ENCODE measurements around the gene CAMK2B.
"Not testable (repeated sequence)": the region's sequence is repeated elsewhere in the genome, so short reads cannot be mapped to it uniquely, and the experiment has no call there.

CAMK2B gene

DNA sequence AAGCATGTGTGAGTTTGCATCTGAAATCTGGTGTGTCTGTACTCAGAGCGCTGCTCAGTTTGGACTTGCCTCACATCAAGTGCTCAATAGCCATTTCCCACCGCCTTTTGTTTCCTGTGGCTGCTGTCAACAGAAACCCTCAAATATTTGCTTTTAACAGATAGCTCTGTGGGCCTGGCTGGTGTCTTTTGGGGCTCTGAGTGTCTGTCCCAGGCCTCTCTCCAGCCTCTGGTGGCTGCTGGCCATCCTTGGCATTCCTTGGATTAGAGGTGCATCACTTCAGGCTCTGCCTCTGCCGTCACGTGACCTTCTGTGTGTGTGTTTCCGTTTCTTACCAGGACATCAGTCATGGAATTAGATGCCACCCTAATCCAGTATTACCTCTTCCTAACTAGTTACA is 115.3 kb downstream of the CAMK2B start:
- peaks cover 5% of the 10 kb centered on the region for H3K4me1 Mint-ChIP-seq
- H3K27ac Mint-ChIP-seq: no peak overlapping the region
- H3K9me3 Mint-ChIP-seq: no peaks in the 10 kb centered on the region
- H3K4me3 Mint-ChIP-seq: no peak overlapping the region
- H3K36me3 Mint-ChIP-seq: peaks cover 13% of the 10 kb centered on the region
- H3K27me3 Mint-ChIP-seq: no peaks in the 10 kb centered on the region

DNA sequence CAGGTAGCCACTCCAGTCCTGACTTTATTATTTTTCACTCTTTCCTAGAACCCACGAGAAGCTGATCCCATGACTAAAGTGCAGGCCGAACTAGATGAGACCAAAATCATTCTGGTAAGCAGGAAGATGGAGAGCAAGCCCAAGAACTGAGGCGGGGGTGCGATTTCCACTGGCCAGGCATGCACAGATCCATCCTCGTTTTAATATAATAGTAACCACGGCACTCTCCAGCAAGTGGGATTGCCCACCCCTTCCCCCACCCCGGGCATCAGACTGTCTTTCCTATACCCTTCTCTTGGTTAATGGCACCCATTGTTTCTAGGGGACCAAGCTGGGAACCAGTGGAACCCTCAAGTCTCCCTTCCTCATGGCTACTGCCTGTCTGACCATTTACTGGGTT is 117.3 kb downstream of the CAMK2B start:
- H3K9me3 Mint-ChIP-seq: no peaks in the 10 kb centered on the region
- no peak overlapping the region for H3K27ac Mint-ChIP-seq
- peaks cover 12% of the 10 kb centered on the region for H3K36me3 Mint-ChIP-seq
- no peak overlapping the region for H3K4me3 Mint-ChIP-seq
- H3K27me3 Mint-ChIP-seq: no peaks in the 10 kb centered on the region
- H3K4me1 Mint-ChIP-seq: peaks cover 20% of the 10 kb centered on the region

DNA sequence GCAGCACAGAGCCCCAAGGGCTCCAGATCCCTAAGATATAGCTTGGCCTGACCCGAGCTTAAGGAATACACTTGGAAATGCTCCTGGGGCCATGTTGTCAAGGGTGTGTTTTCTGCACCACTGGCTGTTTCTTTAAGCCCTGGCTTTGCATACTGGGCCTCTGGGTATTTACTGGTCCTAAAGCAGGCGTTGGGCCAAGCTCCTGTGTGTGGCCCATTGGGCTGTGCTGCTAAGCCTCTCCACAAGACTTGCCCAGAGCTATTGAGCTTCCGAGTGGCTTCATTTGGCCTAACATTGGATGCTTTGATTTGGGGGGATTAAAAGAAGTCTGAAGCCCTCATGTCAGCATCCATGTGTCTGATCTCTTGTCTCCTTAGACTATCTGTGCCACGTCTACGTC is 119.4 kb downstream of the CAMK2B start:
- Mint-ChIP-seq H3K4me3 (no peak overlapping the region), H3K4me1 (peaks cover 36% of the 10 kb centered on the region), H3K27me3 (no peaks in the 10 kb centered on the region), H3K36me3 (peaks cover 11% of the 10 kb centered on the region), H3K27ac (no peak overlapping the region), H3K9me3 (no peaks in the 10 kb centered on the region)

DNA sequence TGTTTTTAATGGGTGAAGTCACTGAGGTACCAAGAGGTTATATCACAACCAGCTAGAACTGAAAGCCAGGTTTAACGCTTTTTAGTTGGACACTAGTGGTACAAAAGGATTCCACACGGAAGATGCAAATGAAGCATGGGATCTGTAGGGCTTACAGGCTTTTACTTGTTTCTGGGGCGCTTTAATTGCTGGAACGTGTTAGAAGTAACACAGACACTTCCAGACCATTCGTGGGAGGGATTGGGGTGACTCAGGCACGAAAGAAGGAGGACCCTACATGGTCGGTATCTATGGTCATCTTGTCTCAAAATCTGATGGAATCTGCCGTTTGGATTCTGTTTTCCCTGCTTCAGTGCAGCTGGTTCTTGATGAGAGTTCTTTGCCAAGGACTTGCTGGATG is 123.6 kb downstream of the CAMK2B start:
- peak overlapping the region; percentile 87 for H3K4me3 Mint-ChIP-seq
- peaks cover 36% of the 10 kb centered on the region for H3K4me1 Mint-ChIP-seq
- H3K27ac Mint-ChIP-seq: no peak overlapping the region
- peaks cover 2% of the 10 kb centered on the region for H3K27me3 Mint-ChIP-seq
- H3K36me3 Mint-ChIP-seq: peaks cover 6% of the 10 kb centered on the region
- H3K9me3 Mint-ChIP-seq: no peaks in the 10 kb centered on the region

DNA sequence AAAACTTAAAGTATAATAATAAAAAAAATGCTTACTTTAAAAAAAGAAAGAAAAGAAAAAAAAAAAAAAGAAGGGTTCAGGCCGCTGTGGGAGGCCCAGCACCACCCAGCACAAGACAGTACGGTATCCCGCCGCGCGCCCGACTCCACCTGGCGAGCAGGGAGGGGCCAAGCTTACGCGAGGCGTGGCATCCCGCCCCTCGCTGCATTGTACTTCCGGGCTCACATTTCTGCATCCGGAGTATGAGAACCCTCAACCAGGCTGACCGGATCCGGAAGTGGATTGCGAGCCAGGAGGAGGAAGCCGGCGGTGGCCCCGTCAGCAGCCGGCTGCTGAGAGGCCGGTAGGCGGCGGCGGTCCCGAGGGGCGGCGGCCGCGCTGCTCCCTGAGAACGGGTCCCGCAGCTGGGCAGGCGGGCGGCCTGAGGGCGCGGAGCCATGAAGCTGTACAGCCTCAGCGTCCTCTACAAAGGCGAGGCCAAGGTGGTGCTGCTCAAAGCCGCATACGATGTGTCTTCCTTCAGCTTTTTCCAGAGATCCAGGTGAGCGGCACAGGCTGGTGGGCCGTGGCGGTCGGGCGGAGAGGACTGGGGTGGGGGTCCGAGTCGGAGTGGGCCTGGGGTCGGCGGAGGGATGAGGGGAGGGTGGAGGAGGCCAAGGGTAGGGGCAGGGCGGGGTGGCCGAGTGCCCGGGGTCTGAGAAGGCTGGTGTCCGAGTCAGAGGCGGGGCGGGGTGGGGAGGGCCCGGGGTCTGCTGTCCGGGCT is 124.5 kb downstream of the CAMK2B start, which contains the start of gene YKT6:
YKT6 (plus strand) TSS at position 280 of the 763 bp plus-strand sequence; CDS start at position 438, 158 bp downstream.
- peak within 1 kb of the TSS; percentile 4 for H3K27ac Mint-ChIP-seq
- H3K36me3 Mint-ChIP-seq: peaks cover 6% of the 10 kb centered on the region
- peak within 1 kb of the TSS; percentile 87 for H3K4me3 Mint-ChIP-seq
- H3K27me3 Mint-ChIP-seq: peaks cover 2% of the 10 kb centered on the region
- peaks cover 36% of the 10 kb centered on the region for H3K4me1 Mint-ChIP-seq
- no peaks in the 10 kb centered on the region for H3K9me3 Mint-ChIP-seq

DNA sequence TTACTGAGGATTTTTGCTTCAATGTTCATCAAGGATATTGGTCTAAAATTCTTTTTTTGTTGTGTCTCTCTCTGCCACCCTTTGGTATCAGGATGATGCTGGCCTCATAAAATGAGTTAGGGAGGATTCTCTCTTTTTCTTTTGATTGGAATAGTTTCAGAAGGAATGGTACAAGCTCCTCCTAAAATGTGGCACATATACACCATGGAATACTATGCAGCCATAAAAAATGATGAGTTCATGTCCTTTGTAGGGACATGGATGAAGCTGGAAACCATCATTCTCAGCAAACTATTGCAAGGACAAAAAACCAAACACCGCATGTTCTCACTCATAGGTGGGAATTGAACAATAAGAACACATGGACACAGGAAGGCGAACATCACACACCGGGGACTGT is 125.2 kb downstream of the CAMK2B start:
- H3K27ac Mint-ChIP-seq: peak overlapping the region; percentile 4

DNA sequence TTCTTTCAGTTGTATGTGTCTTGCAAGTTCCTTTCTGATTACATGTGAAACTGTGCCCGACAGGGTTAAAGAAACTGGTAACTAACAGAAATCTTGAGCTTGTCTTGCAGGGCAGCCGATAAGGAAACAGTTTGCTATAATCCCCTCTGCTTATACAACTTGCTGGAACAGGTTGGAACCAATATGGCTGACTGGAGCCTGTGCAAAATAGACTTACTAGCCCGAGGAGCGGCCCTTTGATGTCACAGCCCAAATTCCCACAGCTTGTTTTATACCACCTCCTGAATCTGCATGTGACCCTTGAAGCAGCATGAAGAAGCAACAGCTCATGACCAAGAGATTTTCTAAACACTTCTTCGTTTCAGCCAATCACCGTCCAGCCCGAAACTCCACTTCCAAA is 127.9 kb downstream of the CAMK2B start:
- H3K36me3 Mint-ChIP-seq: peaks cover 3% of the 10 kb centered on the region
- no peak overlapping the region for H3K27ac Mint-ChIP-seq
- peaks cover 4% of the 10 kb centered on the region for H3K27me3 Mint-ChIP-seq
- H3K4me1 Mint-ChIP-seq: peaks cover 18% of the 10 kb centered on the region
- H3K4me3 Mint-ChIP-seq: no peak overlapping the region
- H3K9me3 Mint-ChIP-seq: no peaks in the 10 kb centered on the region

More for the DNA sequence above, 125.2 kb downstream of the CAMK2B start:
- H3K4me3 Mint-ChIP-seq: peak overlapping the region; percentile 74
- H3K27me3 Mint-ChIP-seq, H3K36me3 Mint-ChIP-seq, H3K9me3 Mint-ChIP-seq: not testable (repeated sequence)
- peaks cover 31% of the 10 kb centered on the region for H3K4me1 Mint-ChIP-seq

DNA sequence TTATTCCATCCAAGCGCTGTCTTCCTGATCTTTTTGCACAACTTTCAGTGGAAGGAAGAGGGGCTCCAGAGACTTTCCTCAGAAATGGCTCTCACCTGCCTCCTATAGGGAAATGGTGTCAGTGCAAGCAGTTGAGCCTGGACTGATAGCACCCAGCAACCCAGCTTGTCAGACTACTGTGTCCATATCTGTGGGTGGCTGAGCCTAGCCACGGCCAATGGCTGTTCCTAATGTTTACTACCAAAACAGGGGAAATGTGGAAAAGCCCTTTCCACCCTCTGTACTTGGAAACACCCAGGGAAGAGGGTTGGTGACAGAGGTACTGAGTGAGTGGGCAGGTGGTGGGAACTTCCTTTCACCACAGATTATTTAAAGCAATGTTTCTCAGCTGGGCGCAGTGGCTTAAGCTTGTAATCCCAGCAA is 128.9 kb downstream of the CAMK2B start:
- Mint-ChIP-seq H3K27ac (no peak overlapping the region), H3K4me1 (peaks cover 7% of the 10 kb centered on the region), H3K36me3 (no peaks in the 10 kb centered on the region), H3K9me3 (no peaks in the 10 kb centered on the region), H3K27me3 (peaks cover 6% of the 10 kb centered on the region), H3K4me3 (no peak overlapping the region)

DNA sequence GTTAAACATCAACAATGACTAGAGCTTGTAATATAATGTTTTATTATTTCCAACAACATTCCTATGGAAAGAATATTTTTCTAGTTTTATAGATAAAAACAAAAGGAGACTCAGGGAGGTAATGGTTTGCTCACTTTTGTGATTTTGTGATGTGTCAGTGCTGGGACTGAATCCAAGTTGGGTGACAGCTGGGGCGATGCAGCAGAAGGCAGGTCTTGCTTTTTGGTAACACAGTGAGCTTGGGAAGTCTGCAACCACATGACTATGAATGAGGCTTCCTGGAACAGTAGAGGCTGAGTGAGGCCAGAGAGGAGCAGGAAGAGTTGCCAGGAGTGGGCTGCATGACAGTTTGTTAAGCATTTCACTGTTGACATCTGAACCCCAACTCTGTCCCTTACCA is 129.5 kb downstream of the CAMK2B start:
- peaks cover 6% of the 10 kb centered on the region for H3K27me3 Mint-ChIP-seq
- H3K27ac Mint-ChIP-seq: no peak overlapping the region
- no peaks in the 10 kb centered on the region for H3K36me3 Mint-ChIP-seq
- no peak overlapping the region for H3K4me3 Mint-ChIP-seq
- peaks cover 6% of the 10 kb centered on the region for H3K4me1 Mint-ChIP-seq
- H3K9me3 Mint-ChIP-seq: no peaks in the 10 kb centered on the region

DNA sequence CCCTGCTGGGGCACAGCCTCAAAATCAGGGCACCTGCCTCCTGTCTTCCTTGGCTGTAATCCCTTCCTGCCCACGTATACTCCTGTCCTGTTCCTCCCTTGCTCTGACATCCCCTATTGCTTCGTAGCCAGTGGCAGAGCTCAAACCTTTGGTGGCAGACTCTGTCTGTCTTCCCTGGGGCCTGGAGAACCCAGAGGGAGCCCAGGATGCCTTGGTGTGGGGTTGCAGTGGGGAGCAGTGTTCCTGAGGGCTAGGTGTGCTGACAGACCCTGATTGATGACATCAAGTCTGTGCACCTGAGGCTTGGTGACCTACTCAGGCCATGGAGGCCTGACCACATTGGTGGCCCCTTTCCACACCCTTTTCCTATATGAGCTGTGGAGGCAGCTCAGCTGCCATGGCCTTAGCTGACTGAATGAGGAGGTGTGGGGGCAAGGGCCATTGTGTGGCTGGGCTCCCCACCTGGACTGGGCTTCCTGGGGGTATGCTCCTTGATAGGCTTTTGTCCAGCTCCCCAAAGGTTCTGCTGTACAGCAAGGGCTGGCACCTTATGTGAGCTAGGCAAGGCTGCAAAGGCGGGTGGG is 130.7 kb downstream of the CAMK2B start:
- Mint-ChIP-seq H3K36me3 (no peaks in the 10 kb centered on the region), H3K27ac (no peak overlapping the region), H3K4me3 (no peak overlapping the region), H3K9me3 (no peaks in the 10 kb centered on the region), H3K27me3 (peaks cover 6% of the 10 kb centered on the region), H3K4me1 (peaks cover 6% of the 10 kb centered on the region)

DNA sequence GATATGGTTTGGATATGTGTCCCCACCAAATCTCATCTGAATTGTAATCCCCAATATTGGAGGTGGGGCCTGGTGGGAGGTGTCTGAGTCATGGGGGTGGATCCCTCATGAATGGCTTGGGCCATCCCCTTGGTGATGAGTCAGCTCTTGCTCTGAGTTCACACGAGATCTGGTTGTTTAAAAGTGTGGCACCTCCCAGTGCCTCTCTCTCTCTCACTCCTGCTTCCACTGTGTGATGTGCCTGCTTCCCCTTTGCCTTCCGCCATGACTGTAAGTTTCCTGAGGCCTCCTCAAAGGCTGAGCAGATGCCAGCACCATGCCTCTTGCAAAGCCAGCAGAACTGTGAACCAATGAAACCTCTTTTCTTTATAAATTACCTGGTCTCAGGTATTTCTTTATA is 131.3 kb downstream of the CAMK2B start:
- Mint-ChIP-seq H3K4me1 (peaks cover 6% of the 10 kb centered on the region), H3K27ac (no peak overlapping the region), H3K36me3 (no peaks in the 10 kb centered on the region), H3K4me3 (no peak overlapping the region), H3K9me3 (no peaks in the 10 kb centered on the region), H3K27me3 (peaks cover 6% of the 10 kb centered on the region)

DNA sequence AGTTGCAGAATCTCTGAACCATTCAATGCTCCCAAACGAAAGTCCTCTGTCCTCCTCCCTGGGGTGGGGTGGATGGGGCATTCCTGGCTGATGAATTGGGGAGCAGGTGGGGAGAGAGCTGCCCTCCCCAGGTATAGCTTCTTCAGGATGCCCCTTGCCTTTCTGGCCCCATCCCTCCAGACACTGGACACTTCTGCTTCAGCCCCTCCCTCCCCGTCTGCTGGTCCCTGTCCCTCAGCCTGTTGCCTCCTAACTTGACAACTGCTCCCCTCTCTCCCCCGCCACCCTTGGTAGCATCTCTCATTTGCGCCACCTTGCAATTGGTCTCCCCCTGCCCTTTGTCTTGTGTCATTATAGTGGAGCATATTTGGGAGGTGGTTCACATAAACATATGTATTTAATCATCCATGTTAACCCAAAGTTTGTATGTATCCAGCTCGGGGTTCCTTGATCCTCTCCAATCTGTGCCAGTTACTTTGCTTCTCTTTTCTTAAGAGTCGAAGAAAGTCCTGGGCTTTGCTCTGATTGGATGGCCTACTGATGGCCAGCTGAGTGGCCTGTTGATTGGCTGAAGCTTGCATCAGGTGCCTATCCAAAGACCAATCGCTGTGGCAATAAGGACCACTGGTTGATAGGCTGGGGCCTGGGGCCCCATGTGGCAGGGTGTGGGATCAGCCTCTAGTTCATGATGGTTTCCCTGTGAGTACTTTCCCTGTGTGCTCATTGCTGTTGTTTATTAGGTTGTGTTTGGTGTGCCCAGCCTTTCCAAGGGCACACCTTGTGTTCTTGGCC is 132.2 kb downstream of the CAMK2B start:
- no peaks in the 10 kb centered on the region for H3K9me3 Mint-ChIP-seq
- H3K27ac Mint-ChIP-seq: no peak overlapping the region
- H3K27me3 Mint-ChIP-seq: peaks cover 6% of the 10 kb centered on the region
- no peaks in the 10 kb centered on the region for H3K36me3 Mint-ChIP-seq
- no peak overlapping the region for H3K4me3 Mint-ChIP-seq
- H3K4me1 Mint-ChIP-seq: peaks cover 6% of the 10 kb centered on the region

DNA sequence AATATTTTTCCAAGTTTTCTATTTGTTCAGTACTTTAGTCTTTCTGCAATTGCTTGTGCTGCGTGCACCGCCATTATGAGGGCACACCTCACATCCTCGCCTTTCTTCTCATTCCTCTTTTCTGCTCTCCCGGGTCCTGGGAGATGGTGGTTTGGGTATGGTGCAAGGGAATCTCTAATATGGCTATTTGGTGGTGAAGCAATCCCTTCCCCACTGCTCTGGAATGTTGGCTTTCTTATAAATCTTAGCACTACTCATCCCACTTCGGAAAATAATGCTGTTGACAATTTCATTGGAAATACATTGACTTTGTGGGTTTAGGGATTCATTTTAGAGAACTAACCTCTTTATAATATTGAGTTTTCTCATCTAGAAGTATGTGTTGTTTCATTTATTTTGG is 134.2 kb downstream of the CAMK2B start:
- Mint-ChIP-seq H3K27ac (no peak overlapping the region), H3K36me3 (no peaks in the 10 kb centered on the region), H3K27me3 (peaks cover 4% of the 10 kb centered on the region), H3K4me3 (no peak overlapping the region), H3K4me1 (peaks cover 6% of the 10 kb centered on the region), H3K9me3 (no peaks in the 10 kb centered on the region)

DNA sequence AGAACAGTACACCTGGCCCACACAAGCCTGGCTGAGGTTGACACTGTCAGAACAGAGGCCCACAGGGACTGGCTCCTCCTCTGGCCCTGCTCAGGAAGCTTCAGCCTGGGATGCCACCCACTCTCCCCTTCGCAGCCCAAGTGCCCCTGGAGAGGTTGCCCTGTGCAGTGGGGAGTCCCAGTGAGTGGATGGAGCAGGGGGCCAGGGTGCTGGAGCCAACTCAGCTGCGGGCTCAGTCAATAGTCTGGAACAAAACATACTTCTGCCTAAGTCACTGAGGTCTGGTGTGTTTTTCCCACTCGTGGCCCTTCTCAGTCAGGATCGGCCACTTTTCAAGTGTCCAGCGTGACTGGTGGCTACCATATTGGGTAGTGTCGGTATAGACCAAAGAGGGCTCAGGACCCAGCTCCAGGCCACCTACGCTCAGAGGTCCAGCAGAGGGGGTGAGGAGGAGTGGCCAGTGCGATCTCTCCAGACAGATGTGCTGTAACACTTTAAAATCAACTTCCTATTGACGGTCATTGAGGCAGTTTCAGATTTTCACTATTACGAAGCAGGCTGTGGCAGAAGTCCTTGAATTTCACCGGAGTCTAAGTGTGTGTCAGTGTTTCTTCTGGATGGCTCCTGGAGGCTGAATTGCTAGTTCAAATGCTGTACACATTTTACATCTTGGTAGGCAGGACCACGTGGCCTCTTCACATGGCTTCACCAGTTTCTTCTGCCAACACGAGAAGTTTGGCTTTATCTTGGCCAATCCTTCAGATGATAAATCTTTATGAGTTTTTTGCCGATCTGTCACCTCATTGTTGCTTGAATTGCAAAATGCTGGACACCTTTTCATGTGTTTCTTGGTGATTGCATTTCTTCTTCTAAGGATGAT is 135.2 kb downstream of the CAMK2B start:
- H3K27me3 Mint-ChIP-seq: peaks cover 4% of the 10 kb centered on the region
- H3K27ac Mint-ChIP-seq: no peak overlapping the region
- no peaks in the 10 kb centered on the region for H3K9me3 Mint-ChIP-seq
- H3K4me3 Mint-ChIP-seq: no peak overlapping the region
- H3K36me3 Mint-ChIP-seq: no peaks in the 10 kb centered on the region
- peaks cover 6% of the 10 kb centered on the region for H3K4me1 Mint-ChIP-seq

DNA sequence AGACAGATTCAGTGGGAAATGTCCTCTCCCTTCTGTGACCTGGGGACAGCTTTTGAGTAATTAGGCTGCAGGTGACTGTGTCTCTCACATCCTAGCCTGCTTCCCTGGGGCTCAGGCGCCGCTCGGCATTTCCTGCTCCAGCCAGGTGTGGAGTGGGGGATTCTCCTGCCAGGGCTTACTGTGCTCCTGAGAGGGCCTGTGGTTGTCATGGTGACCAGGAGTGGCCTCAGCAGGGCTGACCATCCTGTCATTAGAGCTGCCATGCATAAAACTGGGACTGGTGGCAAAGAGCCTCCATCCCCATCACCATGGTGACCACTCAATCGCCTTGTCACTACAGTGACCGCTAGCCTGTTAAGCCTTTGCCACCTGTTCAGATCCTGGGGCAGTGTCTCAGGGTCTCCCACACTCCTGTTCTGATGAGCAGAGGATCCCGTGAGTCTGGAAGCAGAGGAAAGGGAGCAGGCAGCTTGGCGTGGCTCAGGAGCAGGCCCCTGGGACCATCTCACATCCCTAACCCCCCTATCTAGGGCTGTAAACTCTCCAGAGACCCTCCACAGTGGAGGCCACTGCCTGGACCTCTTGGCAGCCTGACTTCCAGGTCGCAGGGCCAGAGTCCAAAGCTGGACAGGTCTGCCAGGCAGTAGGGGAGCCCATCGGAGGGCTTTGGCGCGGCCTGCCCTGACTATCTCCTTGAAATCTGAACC is 136.0 kb downstream of the CAMK2B start, which contains the start of gene GCK:
GCK (minus strand) TSS at position 154 of the 707 bp plus-strand sequence. CDS start 486 bp downstream, outside the sequence.
- H3K27ac Mint-ChIP-seq: no peak within 1 kb of the TSS

More for the DNA sequence above, 136.0 kb downstream of the CAMK2B start, which contains the start of gene GCK:
- Mint-ChIP-seq H3K4me3 (no peak within 1 kb of the TSS), H3K4me1 (peaks cover 6% of the 10 kb centered on the region), H3K9me3 (no peaks in the 10 kb centered on the region), H3K27me3 (peaks cover 4% of the 10 kb centered on the region), H3K36me3 (no peaks in the 10 kb centered on the region)
